AG04450 (cell line): ENCODE data around the gene MAVS. TPM values are rescaled to one million over a fixed set of nuclear protein-coding genes. Genes with fewer than 3 reads are reported as not detected.

Source experiments
- CTCF ChIA-PET: fragments of 300-600, 350-600 bp; formaldehyde crosslinking; extraction: SDS; loops from one replicate; lab custom pipeline; 2022; ENCODE audit warnings: antibody characterized with exemption, inconsistent platforms; lab: Charles Lee
- POLR2A ChIA-PET: fragments of 350-600 bp; formaldehyde crosslinking; extraction: SDS; loops from one replicate; lab custom pipeline; 2021; ENCODE audit warnings: antibody characterized with exemption, inconsistent platforms; lab: Yijun Ruan, JAX
- DNase-seq: peaks from one replicate; pipeline ENCODE4 v3.0.0-alpha.2; 2011; ENCODE audit warnings: low read depth, low spot score
- H3K27ac ChIP-seq: one replicate; pipeline ENCODE4 v1.5.1; 2012; ENCODE audit warnings: low read depth, low read length, control low read depth
- H3K27me3 ChIP-seq: one replicate; pipeline ENCODE4 v1.6.0; 2012; ENCODE audit warnings: low read length; ENCODE audit not compliant: control insufficient read depth, insufficient read depth
- H3K4me3 ChIP-seq: 2 replicates; pipeline ENCODE4 v1.5.1; 2011; ENCODE audit warnings: mild to moderate bottlenecking, low read depth, low read length, control low read depth
- H3K9me3 ChIP-seq: 2 replicates; pipeline ENCODE4 v1.5.1; 2012; ENCODE audit warnings: low read length; ENCODE audit not compliant: control insufficient read depth, insufficient read depth
- polyA plus RNA-seq: library from polyadenylated mRNA; depleted of rRNA; stranded (reverse); fragments of >200 nt; gene quantifications from 2 replicates; pipeline ENCODE4 v1.2.3, GENCODE V29; 2011
- TF ChIP-seq, protein P1 (sequence below): IDR thresholded peaks from 2 replicates; pipeline ENCODE4 v1.5.1; 2011; ENCODE audit warnings: low read depth, low read length, control low read depth, inconsistent platforms

Gene MAVS
- polyA plus RNA-seq, 1 experiment = 16.4 TPM

DNA sequence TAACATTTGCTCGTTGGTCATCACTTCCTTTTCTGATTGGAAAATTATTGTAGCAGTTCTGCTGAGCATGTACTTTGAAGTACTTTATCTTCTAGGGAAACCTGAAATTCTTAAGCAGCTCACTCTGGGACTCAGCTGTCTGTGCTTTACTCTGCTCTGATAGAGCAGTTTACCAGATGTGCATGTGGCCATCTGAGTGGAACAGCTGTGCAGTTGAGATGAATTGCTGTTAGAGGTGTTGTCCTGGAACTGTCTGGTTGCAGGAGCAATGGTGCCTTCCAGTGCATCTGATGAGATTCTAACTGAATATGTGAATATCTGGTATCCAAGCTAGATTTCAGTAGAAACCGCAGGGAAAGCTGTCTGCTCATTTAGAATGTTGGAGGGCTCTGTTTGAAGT is 69.7 kb downstream of the MAVS start:
- no peak for DNase-seq
- no peaks in the 10 kb centered on the region for H3K9me3 ChIP-seq
- no peaks in the 10 kb centered on the region for H3K27me3 ChIP-seq
- H3K4me3 ChIP-seq = no peak overlapping the region
- ChIA-PET CTCF (interaction anchor here (1.1 kb wide), 1 partner anchor 169 kb away, joined by 4 read pairs; no protein-coding TSS in a partner anchor), POLR2A (interaction anchor here (0.7 kb wide), 1 partner anchor 12 kb away, joined by 3 read pairs; no protein-coding TSS in a partner anchor)
- TF ChIP-seq, protein P1, sequence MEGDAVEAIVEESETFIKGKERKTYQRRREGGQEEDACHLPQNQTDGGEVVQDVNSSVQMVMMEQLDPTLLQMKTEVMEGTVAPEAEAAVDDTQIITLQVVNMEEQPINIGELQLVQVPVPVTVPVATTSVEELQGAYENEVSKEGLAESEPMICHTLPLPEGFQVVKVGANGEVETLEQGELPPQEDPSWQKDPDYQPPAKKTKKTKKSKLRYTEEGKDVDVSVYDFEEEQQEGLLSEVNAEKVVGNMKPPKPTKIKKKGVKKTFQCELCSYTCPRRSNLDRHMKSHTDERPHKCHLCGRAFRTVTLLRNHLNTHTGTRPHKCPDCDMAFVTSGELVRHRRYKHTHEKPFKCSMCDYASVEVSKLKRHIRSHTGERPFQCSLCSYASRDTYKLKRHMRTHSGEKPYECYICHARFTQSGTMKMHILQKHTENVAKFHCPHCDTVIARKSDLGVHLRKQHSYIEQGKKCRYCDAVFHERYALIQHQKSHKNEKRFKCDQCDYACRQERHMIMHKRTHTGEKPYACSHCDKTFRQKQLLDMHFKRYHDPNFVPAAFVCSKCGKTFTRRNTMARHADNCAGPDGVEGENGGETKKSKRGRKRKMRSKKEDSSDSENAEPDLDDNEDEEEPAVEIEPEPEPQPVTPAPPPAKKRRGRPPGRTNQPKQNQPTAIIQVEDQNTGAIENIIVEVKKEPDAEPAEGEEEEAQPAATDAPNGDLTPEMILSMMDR = no peak
- no peak overlapping the region for H3K27ac ChIP-seq

DNA sequence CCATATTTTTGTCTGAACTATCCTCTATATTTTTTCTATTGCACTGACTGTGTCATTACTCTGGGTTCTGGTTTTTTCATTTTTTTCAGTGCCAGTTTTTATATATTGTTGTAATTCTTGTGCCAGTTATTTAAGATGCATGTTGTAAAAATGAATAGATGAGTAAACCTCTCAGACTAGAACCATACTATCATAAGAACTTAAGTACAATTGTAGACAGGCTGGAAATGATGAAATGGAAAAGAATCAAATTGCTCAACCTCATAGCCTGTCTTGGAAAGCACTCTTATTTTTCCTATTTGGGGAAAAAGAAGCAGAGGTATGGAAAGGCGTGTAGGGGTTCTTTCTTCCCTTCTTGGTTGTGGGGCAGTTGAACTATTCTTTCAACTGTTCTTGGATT is 72.7 kb downstream of the MAVS start:
- no peak for DNase-seq
- CTCF ChIA-PET = interaction anchor here (0.5 kb wide), 1 partner anchor 40 kb away, joined by 6 read pairs; no protein-coding TSS in a partner anchor
- H3K4me3 ChIP-seq = no peak overlapping the region
- POLR2A ChIA-PET = interaction anchor here (0.6 kb wide), 1 partner anchor 16 kb away, joined by 3 read pairs; no protein-coding TSS in a partner anchor
- H3K9me3 ChIP-seq = no peaks in the 10 kb centered on the region
- H3K27me3 ChIP-seq = no peaks in the 10 kb centered on the region
- TF ChIP-seq, protein P1 = no peak
- no peak overlapping the region for H3K27ac ChIP-seq

DNA sequence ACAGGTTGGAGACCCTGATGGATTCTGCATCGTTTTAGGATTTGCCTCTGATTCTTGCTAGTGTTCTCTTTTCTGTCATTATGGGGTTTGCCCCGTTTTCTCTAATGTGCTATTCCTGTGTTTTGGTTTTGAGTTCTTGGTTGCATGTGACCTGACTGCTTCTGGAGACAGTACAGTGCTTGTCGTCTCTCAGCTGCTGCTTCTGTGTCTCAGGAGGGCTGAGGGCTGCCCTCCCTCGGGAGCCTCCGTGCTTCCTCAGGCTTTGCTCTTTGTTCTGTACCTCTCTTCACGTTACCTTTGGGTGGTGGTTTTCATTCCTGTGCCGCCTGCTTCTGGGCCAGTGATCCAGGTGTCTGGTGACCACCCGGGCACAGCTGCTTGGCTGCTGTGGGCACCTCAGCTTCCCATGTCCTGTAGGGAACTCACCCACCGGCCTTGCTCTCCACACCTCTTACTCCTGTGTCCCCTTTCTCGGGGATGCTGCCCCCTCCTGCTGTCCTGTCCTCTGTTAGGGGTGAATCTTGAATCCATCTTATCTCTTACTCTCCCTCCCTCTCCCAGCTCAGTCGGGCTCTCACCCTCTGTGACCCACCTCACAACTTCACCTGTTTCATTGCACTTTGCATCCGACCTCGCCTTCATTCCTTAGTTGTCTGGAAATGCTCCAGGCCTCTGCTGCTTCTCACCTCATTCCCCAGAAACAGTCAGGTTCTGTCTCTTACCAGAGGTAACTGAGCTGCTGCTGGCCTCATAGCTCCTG is 75.8 kb downstream of the MAVS start:
- POLR2A ChIA-PET = interaction anchor here (1.6 kb wide), 1 partner anchor 21 kb away, joined by 3 read pairs; no protein-coding TSS in a partner anchor
- CTCF ChIA-PET = no interaction called here
- no peaks in the 10 kb centered on the region for H3K27me3 ChIP-seq
- no peaks in the 10 kb centered on the region for H3K9me3 ChIP-seq
- DNase-seq = no peak
- no peak overlapping the region for H3K27ac ChIP-seq
- TF ChIP-seq, protein P1 = no peak
- H3K4me3 ChIP-seq = no peak overlapping the region

DNA sequence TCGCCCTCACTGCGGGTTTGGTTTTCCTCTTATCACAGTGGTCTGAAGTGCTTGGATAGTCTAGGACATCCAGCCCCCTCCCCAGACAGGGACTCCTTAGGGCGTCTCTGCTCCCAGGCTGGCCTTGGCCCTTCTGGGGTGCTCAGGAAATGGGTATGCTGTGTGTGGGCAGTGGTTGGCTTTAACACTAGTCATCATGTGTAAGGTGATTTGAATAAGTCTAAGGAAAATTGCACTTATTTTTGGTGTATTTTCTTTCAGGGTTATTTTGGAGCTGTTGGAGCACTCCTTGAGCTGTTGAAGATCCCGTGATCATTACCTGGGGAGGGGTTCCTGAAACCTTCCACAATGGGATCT is 76.3 kb downstream of the MAVS start:
- ChIA-PET POLR2A (interaction anchor here (1.6 kb wide), 1 partner anchor 21 kb away, joined by 3 read pairs; no protein-coding TSS in a partner anchor), CTCF (no interaction called here)

More for the DNA sequence above, 76.3 kb downstream of the MAVS start:
- no peak for DNase-seq
- no peaks in the 10 kb centered on the region for H3K9me3 ChIP-seq
- no peak overlapping the region for H3K27ac ChIP-seq
- H3K4me3 ChIP-seq = no peak overlapping the region
- TF ChIP-seq, protein P1 = no peak
- no peaks in the 10 kb centered on the region for H3K27me3 ChIP-seq
